Vagina (tissue), 2 donors: ENCODE data around the gene YWHAH. TPM values are rescaled to one million over a fixed set of nuclear protein-coding genes. Genes with fewer than 3 reads are reported as not detected.

Source experiments
- DNase-seq, 2 donors: peaks; one replicate each; pipeline ENCODE4 v3.0.0-alpha.2; 2017; ENCODE audit errors: extremely low spot score in 2 of 2
- H3K27ac ChIP-seq: fragments of 200-600 bp; sonication (generic); one replicate; pipeline ENCODE4 v1.5.1; 2019
- H3K27me3 ChIP-seq: fragments of 200-600 bp; sonication (generic); one replicate; pipeline ENCODE4 v1.5.1; 2019
- H3K36me3 ChIP-seq, 2 donors: fragments of 200-600 bp; sonication (generic); one replicate each; pipeline ENCODE4 v1.5.1; 2017 to 2019
- H3K4me1 ChIP-seq: fragments of 200-600 bp; sonication (generic); one replicate; pipeline ENCODE4 v1.5.1; 2019
- H3K4me3 ChIP-seq, 2 donors: fragments of 200-600 bp; sonication (generic); 1 replicate in 1 of 2; 2 replicates in 1 of 2; pipeline ENCODE4 v1.5.1; 2016 to 2019
- H3K9me3 ChIP-seq: fragments of 200-600 bp; sonication (generic); one replicate; pipeline ENCODE4 v1.5.1; 2019
- CTCF ChIP-seq, 3 experiments: fragments of 450-650 bp in 2 of 3; fragments of 200-600 bp in 1 of 3; sonication (generic) in 1 of 3; IDR thresholded peaks; one replicate each; pipeline ENCODE4 v1.5.1; 2017 to 2019; ENCODE audit warnings: antibody characterized with exemption in 3 of 3, mild to moderate bottlenecking in 2 of 3, moderate library complexity in 2 of 3
- POLR2A ChIP-seq, 2 donors: fragments of 450-650 bp; IDR thresholded peaks; one replicate each; pipeline ENCODE4 v1.6.1; 2017; ENCODE audit warnings: antibody characterized with exemption in 2 of 2, mild to moderate bottlenecking in 2 of 2, moderate library complexity in 2 of 2
- POLR2AphosphoS5 ChIP-seq, 2 donors: sonication (generic); formaldehyde crosslinking; IDR thresholded peaks; one replicate each; pipeline ENCODE4 v1.9.0; 2017; ENCODE audit warnings: antibody characterized with exemption in 2 of 2, mild to moderate bottlenecking in 2 of 2, low read depth in 1 of 2; ENCODE audit not compliant: insufficient read depth in 1 of 2
- intact Hi-C: fragments of 100-400 bp; cut with DNase I; formaldehyde crosslinking; loops from one replicate; pipeline ENCODE4 v1.15.1; 2023
- total RNA-seq: library from RNA; depleted of rRNA; stranded (reverse); fragments of >200 nt; gene quantifications from one replicate; pipeline ENCODE4 v1.2.3, GENCODE V29; 2016

Gene YWHAH
- total RNA-seq, 1 donor from 2014 or later, result 86.2 TPM

DNA sequence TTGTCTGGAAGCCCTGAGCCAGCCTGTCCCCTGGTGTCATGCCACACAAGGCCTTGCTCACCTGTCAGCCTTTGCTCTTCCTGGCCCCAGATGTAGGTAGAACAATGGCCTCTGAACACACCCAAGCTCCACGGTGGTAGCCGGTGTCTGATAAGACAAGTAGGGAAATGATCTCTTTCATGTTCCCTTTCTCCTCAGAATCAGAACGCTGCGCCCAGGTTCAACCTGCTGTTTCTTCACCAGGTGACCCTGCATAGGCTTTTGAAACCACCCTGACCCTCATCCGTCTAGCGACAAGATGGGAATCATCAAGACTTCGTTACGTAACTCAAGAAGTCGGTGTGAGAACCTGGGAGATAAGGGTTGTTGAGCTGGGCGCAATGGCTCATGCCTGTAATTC lies 28.7 kb upstream of the YWHAH start:
- no peak for DNase-seq
- TF ChIP-seq POLR2AphosphoS5 (IDR thresholded peaks at IDR 0.05; ENCODE audit: insufficient read depth in 1 of 2, low read depth in 1 of 2) (no peak), POLR2A (IDR thresholded peaks at IDR 0.05) (no peak), CTCF (IDR thresholded peaks at IDR 0.05) (no peak)
- Histone ChIP-seq H3K36me3 (peaks cover 0 to 5% of the 10 kb centered on the region in 2 donors), H3K4me3 (no peak overlapping the region), H3K9me3 (no peaks in the 10 kb centered on the region), H3K4me1 (no peaks in the 10 kb centered on the region), H3K27ac (no peak overlapping the region), H3K27me3 (no peaks in the 10 kb centered on the region)
- intact Hi-C loops, result no loop called here

DNA sequence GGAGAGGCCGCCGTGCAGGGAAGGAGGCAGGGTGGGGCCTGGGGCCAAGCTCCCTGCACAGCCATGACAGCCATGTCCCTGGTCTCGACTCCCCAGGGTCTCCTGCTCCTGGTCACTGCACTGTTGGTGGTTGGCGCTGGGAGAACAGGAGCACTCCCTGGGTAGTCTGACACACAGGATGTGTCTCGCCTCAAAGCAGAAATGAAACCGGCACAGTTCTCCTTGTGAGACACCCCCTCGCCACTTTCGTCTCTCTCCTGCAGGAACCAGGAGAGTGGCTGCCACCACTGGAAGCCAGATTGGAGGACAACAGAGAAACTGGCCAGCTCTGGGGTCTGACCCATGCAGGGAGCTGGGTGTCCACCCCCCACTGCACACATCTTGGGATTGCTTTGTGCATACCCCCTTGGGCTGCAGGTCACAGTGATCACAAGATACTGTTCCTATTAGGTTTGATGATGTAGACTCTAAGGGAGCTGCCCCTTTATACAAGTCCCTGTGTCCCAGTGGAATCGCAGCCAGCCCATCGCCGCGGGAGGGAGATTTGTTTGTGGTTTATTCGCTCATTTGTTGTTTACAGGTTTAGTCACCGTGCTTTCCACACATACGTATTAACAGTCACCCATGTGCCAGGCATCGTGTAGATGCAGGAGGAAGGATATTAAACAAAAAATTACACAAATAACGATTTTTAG lies 27.0 kb upstream of the YWHAH start:
- no peaks in the 10 kb centered on the region for H3K36me3 ChIP-seq
- H3K27ac ChIP-seq, result no peak overlapping the region
- intact Hi-C loops, result no loop called here
- no peaks in the 10 kb centered on the region for H3K27me3 ChIP-seq
- no peaks in the 10 kb centered on the region for H3K9me3 ChIP-seq
- H3K4me1 ChIP-seq, result no peaks in the 10 kb centered on the region
- no peak for DNase-seq
- TF ChIP-seq CTCF (IDR thresholded peaks at IDR 0.05), result no peak
- H3K4me3 ChIP-seq, result no peak overlapping the region

- H3K9me3 ChIP-seq, result no peaks in the 10 kb centered on the region
- DNase-seq, result no peak
- no peaks in the 10 kb centered on the region for H3K4me1 ChIP-seq
- no peaks in the 10 kb centered on the region for H3K27me3 ChIP-seq
- TF ChIP-seq POLR2A (IDR thresholded peaks at IDR 0.05) (no peak), POLR2AphosphoS5 (IDR thresholded peaks at IDR 0.05; ENCODE audit: insufficient read depth in 1 of 2, low read depth in 1 of 2) (no peak), CTCF (IDR thresholded peaks at IDR 0.05) (no peak)
- no peak overlapping the region for H3K4me3 ChIP-seq
- no peaks in the 10 kb centered on the region for H3K36me3 ChIP-seq
- H3K27ac ChIP-seq, result no peak overlapping the region
- intact Hi-C loops, result no loop called here
Measured at GRCh38 chr22:31919730-31920129, 24.6 kb upstream of the YWHAH start.

DNA sequence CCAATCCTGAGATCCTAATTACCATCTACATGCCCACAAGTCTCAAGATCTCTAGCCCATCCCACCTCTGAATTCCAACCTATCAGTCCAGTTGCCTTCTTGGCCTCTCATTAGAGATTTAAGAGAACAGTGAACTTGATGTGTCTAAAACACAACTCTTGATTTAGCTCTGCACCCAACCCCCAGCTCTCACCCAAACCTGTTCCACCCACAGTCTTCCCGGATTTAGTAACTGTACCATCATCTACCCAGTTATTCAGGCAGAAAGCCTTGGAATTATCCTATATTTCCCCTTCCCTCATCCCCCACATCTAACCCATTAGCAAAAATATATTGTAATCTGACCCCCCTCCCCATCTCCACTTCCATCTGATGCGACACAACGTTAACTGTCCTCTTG lies 24.0 kb upstream of the YWHAH start:
- no peaks in the 10 kb centered on the region for H3K27me3 ChIP-seq
- no peak overlapping the region for H3K27ac ChIP-seq
- intact Hi-C loops, result no loop called here
- DNase-seq, result no peak
- no peaks in the 10 kb centered on the region for H3K9me3 ChIP-seq
- no peak overlapping the region for H3K4me3 ChIP-seq
- H3K36me3 ChIP-seq, result no peaks in the 10 kb centered on the region
- no peaks in the 10 kb centered on the region for H3K4me1 ChIP-seq
- TF ChIP-seq POLR2A (IDR thresholded peaks at IDR 0.05), result no peak
- TF ChIP-seq POLR2AphosphoS5 (IDR thresholded peaks at IDR 0.05; ENCODE audit: insufficient read depth in 1 of 2, low read depth in 1 of 2), result no peak
- TF ChIP-seq CTCF (IDR thresholded peaks at IDR 0.05), result no peak

- intact Hi-C loops, result no loop called here
- H3K36me3 ChIP-seq, result no peaks in the 10 kb centered on the region
- no peak for TF ChIP-seq CTCF (IDR thresholded peaks at IDR 0.05)
- TF ChIP-seq POLR2AphosphoS5 (IDR thresholded peaks at IDR 0.05; ENCODE audit: insufficient read depth in 1 of 2, low read depth in 1 of 2), result no peak
- no peak for TF ChIP-seq POLR2A (IDR thresholded peaks at IDR 0.05)
- no peak for DNase-seq
- no peak overlapping the region for H3K4me3 ChIP-seq
- H3K4me1 ChIP-seq, result no peaks in the 10 kb centered on the region
- no peak overlapping the region for H3K27ac ChIP-seq
- no peaks in the 10 kb centered on the region for H3K27me3 ChIP-seq
- no peaks in the 10 kb centered on the region for H3K9me3 ChIP-seq
Measured at GRCh38 chr22:31921106-31921505, 23.2 kb upstream of the YWHAH start.
